Stomach (tissue), 4 donors: Measurements from ENCODE around the gene INKA2.

Source experiments
- EP300 ChIP-seq: sonication (generic); formaldehyde crosslinking; IDR thresholded peaks from one replicate; pipeline ENCODE4 v1.6.1; 2017; ENCODE audit warnings: antibody characterized with exemption
- POLR2A ChIP-seq, 4 donors: fragments of 450-650 bp; IDR thresholded peaks; one replicate each; pipeline ENCODE4 v1.6.1; 2016; ENCODE audit warnings: antibody characterized with exemption in 4 of 4, control low read depth in 2 of 4, mild to moderate bottlenecking in 1 of 4, moderate library complexity in 1 of 4
- POLR2AphosphoS5 ChIP-seq, 3 donors: sonication (generic); formaldehyde crosslinking; IDR thresholded peaks; one replicate each; pipeline ENCODE4 v1.6.1; 2016; ENCODE audit warnings: antibody characterized with exemption in 3 of 3
- TF ChIP-seq, protein P1 (sequence below), 7 experiments: fragments of 450-650 bp in 4 of 7; fragments of 200-600 bp in 3 of 7; sonication (generic) in 3 of 7; IDR thresholded peaks; one replicate each; pipeline ENCODE4 v1.5.1; 2016 to 2019; ENCODE audit warnings: antibody characterized with exemption in 7 of 7, control low read depth in 2 of 7, mild to moderate bottlenecking in 1 of 7

- TF ChIP-seq, protein P1, sequence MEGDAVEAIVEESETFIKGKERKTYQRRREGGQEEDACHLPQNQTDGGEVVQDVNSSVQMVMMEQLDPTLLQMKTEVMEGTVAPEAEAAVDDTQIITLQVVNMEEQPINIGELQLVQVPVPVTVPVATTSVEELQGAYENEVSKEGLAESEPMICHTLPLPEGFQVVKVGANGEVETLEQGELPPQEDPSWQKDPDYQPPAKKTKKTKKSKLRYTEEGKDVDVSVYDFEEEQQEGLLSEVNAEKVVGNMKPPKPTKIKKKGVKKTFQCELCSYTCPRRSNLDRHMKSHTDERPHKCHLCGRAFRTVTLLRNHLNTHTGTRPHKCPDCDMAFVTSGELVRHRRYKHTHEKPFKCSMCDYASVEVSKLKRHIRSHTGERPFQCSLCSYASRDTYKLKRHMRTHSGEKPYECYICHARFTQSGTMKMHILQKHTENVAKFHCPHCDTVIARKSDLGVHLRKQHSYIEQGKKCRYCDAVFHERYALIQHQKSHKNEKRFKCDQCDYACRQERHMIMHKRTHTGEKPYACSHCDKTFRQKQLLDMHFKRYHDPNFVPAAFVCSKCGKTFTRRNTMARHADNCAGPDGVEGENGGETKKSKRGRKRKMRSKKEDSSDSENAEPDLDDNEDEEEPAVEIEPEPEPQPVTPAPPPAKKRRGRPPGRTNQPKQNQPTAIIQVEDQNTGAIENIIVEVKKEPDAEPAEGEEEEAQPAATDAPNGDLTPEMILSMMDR (IDR thresholded peaks at IDR 0.05), result no peak
- TF ChIP-seq EP300 (no peak), POLR2A (IDR thresholded peaks at IDR 0.05) (no peak), POLR2AphosphoS5 (IDR thresholded peaks at IDR 0.05) (no peak)
Observed at GRCh38 chr1:111717450-111717849, 21.7 kb downstream of the INKA2 start.
